GM10847 (cell line): ENCODE results near the gene PLCH2.

Experiments
- POLR2A ChIP-seq: IDR thresholded peaks from 2 replicates; pipeline ENCODE4 v1.6.1; 2011; ENCODE audit not compliant: insufficient read length; ENCODE audit errors: extremely low read depth

PLCH2 gene

DNA sequence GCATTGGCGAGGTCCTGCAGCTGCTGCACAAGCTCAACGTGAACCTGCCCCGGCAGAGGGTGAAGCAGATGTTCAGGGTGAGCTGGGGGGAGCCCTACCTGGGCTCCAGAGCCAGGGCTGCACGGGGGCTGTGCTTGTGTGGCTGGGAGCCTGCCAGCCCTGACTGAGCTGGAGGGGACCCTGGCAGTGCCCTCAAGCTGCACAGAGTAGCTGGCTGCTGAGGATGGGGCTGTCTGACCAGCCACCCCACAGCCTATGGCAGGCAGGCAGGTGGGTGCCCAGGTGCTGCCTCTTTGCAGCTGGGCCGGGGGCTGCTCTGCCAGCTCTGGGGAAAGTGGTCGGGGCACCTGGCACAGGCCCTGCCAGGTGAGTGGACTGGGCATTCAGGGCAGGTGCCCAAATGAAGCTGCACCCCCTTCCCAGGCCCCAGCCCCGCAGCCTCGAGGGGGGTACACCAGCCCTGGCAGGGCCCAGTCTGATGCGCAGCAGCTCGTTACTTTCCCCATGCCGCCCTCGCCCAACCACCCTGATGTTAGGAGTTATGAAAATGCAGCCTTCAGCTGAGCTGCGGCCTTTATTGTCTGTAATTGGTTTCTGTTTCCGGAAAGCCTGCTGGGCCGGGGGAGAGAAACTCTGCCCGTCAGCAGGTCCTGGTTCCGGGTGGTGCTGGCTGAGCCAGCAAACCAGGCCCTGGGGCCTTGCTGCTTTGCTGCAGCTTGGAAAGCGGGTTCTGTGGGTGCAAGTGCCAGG is 4.3 kb downstream of the PLCH2 start:
- TF ChIP-seq POLR2A: no peak

DNA sequence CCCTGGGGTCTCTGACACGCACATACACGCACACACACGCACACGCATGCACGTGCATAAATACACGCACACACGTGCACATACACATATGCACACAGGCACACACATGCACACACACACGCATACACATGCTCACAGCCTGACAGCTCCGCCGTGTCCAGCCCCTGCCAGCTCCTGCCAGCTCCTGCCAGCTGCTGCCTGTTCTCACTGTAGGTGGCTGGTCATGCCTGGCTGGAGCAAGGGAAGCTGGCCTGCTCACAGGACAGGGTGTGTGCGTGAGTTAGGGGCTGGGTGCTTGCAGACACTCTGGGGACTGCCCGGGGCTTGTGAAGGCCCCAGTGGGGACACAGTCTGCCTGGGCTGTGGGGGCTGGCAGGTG is 4.9 kb downstream of the PLCH2 start:
- no peak for TF ChIP-seq POLR2A

DNA sequence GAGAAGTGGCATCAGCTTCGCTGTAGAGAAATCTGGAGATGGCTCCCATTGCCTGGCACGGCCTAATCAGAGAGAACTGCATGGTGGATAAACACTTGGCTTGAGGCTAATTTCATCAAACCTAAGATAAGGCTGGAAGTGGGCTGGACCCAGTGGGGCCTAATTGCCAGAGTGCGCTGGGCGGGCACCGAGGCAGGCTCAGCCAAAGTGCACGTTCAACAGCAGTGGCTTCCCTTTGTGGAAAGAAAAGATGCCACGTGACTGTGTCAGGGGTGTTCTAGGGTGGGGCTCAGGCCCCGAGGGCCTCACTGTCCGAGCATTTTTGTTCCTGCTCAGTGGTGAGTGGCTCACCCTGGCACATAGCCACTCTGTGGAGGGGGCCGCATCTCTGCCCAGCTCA is 5.8 kb downstream of the PLCH2 start:
- TF ChIP-seq POLR2A: no peak

GRCh38 chr1:2482588-2482987 is 6.5 kb downstream of the PLCH2 start:
- no peak for TF ChIP-seq POLR2A

- TF ChIP-seq POLR2A: no peak
These were observed 6.9 kb downstream of the PLCH2 start for GRCh38 chr1:2483026-2483425.

DNA sequence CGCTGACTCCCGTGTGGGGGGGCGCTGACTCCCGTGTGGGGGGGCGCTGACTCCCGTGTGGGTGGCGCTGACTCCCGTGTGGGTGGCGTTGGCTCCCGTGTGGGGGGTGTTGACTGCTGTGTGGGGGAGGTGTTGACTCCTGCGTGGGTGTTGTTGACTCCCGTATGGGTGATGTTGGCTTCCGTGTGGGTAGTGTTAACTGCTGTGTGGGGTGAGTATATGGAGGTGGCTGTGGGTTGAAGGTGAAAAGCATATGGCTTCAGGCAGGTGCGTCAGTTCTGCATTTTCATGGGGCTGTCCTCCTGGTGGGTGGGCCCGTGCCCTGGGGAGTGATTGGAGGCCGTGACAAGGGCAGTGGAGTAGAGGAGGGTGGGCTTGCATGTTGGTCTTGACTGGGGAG is 7.9 kb downstream of the PLCH2 start:
- TF ChIP-seq POLR2A: no peak

- no peak for TF ChIP-seq POLR2A
These were observed 10.0 kb downstream of the PLCH2 start for GRCh38 chr1:2486041-2486440.

- no peak for TF ChIP-seq POLR2A
These were observed 10.5 kb downstream of the PLCH2 start for GRCh38 chr1:2486558-2486957.

DNA sequence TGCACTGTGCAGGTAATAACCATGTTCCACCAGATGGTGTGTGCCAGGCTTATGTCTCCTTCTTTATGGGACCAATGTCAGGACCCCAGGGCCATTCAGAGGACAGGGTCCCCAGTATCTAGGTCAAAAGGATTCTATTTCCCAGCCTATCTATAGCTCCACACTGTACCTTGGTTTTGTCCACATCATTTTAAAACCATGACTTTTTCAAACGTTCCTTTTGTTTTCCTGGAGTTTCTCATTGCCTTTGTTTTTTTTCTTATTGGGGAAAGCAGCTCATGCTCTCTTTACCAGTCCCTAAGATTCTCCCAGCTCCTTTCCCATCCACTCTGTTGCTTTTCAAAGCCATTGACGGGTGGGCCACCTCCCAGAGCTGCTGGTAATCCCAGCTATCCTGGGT is 12.6 kb downstream of the PLCH2 start:
- TF ChIP-seq POLR2A: no peak

GRCh38 chr1:2489615-2490014 is 13.5 kb downstream of the PLCH2 start:
- TF ChIP-seq POLR2A: no peak

DNA sequence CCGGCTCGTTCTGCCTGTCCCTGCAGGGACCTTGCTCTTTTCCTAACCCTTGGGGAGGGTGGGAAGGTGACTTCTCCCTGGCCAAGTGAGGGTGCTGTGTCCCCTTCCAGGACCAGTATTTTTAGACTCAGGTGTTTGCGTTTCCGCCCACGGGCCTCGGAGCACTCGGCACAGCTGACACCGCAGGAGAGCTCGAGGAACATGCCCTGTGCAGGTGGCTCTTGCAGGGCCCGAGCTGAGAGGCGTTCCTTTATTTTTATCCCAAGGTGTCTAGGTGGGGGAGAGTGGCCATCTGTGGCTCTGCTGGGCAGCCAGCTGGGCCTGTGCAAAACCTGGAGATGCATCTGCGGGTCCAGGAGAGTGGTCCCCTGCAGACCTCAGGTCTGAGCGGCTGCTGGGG is 16.0 kb downstream of the PLCH2 start:
- TF ChIP-seq POLR2A: no peak

DNA sequence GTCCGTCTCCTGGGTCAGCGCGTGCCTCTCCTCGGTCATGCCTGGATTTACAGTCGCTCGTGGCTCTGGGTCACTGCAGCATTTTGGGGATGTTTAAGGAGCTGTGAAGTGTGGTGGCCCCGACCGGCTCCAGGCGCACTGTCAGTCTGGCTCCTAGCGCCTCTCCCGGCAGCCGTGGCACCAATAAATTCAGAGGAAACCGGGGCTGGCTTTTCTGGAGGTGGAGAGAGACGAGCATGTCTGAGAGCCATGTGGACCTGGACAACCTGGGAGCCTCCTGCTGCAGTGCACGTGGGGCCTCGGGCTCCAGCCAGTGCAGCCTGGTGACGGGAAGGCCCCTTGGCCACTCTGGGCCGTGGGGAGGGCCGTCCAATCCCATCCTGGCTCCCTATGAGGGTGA is 17.1 kb downstream of the PLCH2 start:
- TF ChIP-seq POLR2A: no peak

GRCh38 chr1:2493691-2494322 is 17.7 kb downstream of the PLCH2 start:
- no peak for TF ChIP-seq POLR2A

DNA sequence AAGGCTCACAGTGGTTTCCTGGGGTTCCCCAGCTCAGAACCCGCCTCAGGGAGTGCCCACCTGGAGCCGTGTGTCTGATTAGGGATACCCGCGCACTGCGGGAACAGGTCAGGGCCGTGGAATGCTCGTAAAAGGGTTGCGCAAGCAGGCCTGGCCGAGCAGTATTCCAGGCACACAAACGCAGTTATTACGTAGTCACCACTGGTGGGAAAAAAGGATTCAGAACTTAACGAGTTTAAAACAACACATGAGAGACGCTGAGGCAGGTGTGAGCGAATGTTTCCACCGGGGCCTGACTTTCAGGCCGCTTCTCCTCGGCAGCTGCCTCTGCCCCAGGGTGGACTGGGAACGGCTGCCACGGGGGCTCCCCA is 18.2 kb downstream of the PLCH2 start:
- no peak for TF ChIP-seq POLR2A

DNA sequence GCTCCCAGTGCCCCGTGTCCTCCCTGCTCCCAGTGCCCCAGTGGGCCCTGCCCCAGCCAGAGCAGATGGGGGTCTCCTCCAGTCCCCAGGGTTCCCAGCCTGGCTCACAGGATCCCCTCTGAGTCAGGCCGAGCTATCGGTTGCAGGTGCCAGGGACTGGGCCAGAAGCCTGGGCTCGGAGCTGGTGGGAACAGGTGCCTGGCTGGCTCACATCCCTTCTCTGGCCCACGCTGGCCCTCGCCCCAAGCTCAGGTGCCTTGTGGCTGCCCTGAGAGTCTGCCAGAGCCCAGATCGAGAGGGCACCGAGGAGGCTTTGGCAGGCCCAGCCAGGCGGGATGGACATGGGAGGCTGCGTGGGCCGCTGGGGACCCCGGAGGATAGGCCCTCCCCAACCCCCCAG is 18.9 kb downstream of the PLCH2 start:
- no peak for TF ChIP-seq POLR2A

- no peak for TF ChIP-seq POLR2A
These were observed 19.5 kb downstream of the PLCH2 start for GRCh38 chr1:2495546-2495945.

DNA sequence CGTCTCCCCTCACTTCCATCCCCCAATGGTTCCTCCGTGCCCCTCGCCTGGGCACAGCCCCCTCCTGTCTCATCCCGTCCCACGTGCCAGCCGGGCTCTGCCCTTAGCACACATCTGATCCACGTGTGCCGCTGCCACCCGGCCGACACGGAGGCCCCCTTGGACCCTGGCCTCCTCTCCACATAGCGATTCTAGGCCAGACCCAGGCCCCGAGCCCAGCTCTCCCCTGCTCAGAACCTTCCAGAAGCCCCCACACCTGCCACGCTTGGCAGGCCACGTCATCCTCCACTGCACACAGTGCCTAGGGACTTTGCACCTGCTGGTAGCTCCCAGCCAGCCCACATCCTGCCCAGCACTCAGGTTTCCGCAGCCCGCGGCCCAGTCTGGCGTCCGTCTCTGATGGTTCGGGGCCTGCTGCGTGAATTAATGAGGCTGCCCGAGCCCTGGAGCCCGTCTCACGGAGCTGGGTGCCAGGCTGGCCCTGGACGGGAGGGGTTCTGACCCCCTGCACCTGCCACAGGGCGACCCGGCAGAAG is 20.1 kb downstream of the PLCH2 start:
- no peak for TF ChIP-seq POLR2A
